HG03139 (cell line): ENCODE measurements around the gene CAPZB.
"Not testable (repeated sequence)": the region's sequence is repeated elsewhere in the genome, so short reads cannot be mapped to it uniquely, and the experiment has no call there.

Source experiments
- ATAC-seq: cut with Tn5 transposase; IDR thresholded peaks from one replicate; pipeline ENCODE4 v1.9.1; 2021; ENCODE audit not compliant: unreplicated experiment

CAPZB gene

DNA sequence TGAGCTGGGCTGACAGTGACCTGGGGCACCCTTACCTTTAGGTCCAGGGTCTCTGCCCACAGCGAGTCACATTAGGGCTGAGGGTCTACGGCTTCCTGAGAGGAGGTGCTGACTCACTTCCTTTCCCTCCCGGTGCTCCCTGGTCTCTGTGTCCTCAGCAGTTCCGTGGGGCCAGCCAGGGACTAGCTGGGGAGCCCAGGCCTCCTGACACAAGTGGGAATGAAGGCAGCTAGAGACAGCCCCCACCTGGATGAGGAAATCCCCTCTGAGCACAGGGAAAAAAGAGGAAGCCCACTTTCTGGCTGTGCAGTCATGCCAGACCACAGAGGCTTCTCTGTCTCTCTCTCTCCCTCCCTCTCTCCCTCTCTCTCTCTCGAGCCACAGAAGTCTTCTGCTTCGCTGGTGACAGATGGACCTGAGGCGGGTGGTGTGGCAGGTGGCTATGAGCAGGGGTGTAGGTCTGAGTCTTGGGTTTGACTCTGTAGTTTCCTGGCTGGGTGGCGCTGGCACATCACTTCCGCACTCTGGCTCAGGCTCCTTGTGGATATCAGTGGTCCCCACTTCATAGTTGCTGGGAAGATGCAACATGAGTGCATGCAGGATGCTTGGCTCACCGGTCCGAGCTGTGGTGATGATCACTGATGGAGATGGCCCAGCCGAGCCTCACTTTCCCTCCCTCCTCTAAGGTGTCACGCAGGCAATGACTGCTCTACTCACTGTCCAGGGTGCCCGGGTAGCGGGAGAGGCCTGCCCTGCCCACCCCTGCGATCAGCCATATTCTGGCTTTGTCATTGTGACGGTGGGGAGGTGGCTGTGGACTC is 169.8 kb downstream of the CAPZB start:
- ATAC-seq = no peak

DNA sequence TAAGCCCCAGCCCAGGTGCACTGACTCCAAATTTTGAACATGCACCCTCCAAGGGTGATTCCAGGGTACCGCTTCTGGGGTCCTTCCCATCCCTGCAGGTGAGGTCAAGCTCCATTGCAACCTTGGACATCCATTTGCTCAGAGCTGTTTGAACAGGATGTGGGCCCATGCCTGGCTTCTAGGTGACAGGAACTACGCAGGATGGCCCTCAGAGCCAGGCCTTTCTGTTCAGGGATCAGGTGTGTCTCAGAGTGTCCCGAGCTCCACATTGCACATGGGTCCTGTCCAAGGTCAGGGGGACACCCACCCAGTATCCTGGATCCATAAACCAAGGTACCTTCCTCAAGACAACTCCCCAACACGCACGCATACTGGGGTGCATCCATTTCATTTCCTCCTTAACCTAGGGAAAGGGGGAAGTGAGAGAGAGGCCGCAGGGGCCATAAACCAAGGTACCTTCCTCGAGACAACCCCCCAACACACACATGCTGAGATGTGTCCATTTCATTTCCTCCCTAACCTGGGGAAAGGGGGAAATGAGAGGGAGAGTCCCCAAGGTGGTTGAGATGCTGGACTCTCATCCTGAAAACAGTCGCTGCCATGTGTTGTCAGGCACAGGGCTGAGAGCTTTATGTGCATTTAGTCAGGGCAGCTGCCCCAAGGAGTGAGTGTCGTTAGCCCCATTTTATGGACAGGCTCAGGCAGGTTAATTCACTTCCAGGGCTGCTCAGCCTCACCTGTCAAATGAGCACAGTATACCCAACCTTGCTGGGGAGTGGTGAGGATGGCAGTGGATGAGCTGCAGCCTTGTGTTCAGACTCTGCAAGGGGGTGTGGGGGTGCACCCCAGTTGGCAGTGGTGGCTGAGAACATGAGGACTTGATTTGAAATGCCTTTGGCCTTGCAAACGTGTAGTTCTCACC is 171.1 kb downstream of the CAPZB start:
- no peak for ATAC-seq

DNA sequence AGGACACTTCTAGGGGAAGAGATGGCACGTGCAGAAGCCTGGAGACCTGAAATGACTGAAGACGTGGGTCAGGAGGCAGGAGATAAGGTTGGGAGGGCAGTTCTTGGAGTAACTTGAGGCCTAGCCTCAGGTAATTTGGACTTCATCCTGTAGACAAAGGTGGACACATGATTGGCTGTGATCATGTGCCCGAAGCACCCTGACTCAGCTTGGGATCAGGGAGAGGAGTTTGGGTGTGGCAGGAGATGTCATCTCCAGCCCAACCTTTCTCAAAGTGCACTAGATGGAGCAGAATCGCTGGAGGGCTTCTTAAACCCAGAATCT is 171.7 kb downstream of the CAPZB start:
- ATAC-seq = no peak

DNA sequence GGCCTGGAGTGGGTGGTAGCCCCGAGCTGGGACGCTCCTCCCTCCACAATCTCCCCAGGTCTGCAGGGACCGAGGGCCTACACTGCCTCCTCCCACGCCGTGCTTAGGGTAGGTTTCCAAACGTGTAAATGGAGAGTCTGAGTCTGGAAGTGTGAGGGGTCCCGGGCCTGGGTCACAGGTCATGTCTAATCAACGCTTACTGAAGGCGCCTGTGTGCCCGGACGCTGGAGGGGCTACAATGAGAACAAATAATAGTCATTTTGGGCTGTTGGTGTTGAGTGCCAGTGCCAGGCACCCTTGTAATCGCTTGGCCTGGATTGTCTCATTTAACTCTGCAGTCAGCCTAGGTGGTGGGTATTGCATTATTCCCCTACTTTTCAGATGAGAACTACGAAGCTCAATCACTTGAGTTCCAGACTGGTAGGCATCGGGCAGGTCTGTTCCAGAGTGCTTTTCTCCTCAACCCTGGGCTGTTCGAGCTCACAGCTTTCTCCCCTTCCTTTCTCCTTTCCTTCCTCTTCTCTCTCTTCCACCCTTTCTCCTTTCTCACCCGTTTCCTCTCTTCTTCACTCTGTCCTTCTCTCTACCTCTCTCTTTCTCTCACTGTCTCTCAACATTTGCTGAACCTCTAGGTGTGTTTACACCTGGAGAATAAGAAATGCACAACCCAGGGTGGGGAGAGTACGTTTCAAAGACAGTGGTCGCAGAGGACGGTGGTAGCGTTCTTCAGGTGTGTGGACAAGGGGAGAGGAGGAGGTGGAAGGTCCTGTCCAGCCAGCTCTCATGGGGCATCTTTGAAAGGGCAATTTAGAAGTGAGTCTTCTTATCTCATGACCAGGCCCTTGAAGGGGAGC is 172.3 kb downstream of the CAPZB start:
- no peak for ATAC-seq

DNA sequence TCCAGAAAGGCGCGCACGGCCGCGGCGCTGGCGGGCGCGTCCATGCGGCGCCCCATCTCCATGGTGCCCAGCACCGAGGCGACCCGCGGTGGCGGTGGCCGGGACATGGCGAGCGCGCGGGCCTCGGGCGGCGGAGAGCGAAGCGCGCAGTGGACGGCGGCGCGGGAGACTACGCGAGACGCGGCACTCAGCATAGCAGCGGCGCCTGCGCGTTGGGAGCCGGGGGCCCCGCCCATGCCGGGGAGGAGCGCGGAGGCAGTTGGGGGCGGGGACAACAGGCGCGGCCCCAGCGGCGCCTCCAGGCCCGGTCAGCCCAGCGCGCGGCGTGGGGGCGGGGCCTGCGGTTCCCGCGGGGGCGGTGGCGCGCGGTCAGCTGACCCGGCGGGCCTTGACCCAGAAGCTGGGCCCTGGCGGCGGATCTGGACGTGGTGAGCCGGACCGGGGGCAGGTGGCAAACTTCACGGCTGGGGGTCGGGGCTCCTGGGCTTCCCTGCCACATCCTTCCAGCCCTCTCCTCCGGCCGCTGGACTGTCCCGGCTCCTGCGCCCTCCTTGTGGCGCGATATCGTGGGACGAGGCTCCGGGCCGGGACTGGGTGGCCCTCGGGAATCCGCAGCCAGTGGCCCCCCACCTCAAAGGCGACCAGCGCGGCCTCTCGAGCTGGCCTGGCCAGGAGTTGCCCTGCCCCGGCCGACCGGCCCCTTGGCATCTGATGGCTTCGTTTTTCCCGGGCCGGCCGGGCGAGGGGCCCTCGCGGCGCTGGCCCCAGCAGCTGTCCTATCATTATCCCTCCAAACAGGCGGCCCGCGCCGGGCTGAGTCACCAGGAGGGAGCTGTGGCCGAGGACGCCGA is 173.2 kb downstream of the CAPZB start, which contains the start of the genes AKR7A2 and SLC66A1:
Gene AKR7A2 (minus strand): TSS at position 214 of the 851 bp plus-strand sequence. CDS start 20 bp downstream, at position 194.
Gene SLC66A1 (plus strand): TSS at position 396 of the 851 bp plus-strand sequence. CDS start 5,352 bp downstream, outside the sequence.
- ATAC-seq = peak; percentile 50

DNA sequence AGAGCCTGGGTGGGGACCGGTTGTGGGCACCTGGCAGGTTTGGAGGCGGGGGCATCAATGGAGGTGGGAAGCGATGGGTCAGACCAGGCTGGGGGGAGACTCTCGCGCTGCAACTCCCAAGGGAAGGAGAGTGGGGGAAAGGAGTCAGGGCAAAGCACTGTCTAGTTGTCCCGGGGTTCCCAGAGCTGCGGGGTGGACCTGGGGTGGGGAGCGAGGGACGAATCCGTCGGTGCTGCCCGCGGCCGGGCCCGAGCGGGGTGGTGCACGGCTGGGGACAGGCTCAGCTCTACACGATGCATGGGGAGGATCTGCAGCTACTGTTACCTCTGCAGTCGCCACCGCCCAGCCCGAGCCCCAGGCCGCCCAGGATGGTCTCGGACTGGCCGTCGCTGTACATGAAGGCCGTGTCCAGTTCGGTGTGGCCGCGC is 173.8 kb downstream of the CAPZB start:
- peak; percentile 9 for ATAC-seq

DNA sequence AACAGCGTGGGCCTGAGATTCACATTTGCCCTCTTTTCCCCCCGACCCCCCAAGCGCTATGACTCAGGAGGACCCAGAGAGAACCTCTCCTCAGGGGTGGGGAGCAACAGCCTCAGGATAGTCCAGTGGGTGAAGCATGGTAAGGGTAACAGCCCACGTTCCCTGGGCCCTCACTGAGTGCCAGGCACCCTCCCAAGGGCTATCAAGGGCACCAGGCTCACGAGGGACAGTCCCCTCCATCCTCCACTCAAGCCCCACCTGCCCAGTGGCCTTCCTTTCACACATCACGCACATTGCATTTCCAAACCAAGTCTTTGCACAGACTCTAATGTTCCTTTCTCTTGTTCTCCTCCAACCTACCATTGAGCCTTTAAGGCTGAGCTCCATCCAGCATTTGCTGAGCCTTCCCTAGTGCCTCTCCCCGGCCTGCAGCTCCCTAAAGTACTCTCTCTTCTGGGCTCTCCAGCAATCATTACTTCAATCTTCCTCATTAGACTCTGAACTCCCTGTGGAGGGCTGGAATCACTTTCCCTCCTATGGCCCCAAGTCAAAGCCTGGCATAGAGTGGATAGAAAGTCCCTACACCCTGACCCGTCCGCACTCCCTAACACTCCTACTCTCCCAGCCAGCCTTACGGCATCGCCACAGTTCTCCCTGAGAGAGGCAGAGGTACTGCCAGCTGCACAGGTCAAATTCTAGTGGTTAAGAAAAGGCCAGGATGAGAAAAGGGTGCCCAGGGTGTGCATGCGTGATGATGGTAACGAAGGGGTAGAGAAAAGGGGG is 174.4 kb downstream of the CAPZB start:
- no peak for ATAC-seq

DNA sequence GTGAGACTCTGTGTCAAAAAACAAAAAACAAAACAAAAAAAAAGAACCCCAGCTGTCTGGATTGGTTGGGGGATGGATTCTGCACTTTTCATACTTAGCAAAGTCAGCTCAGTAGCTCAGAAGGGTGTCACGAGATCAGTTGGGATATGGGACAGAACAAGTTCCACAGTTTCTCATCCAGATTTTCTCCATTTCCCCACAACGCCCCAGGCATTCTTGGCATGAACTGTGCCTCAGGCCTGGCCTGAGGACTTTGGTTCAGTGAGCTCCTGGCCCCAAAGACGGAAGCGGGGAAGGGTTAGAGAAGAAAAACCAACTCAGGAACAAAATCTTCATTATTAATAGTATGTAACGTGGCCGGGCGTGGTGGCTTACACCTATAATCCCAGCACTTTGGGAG is 175.3 kb downstream of the CAPZB start:
- ATAC-seq = no peak

DNA sequence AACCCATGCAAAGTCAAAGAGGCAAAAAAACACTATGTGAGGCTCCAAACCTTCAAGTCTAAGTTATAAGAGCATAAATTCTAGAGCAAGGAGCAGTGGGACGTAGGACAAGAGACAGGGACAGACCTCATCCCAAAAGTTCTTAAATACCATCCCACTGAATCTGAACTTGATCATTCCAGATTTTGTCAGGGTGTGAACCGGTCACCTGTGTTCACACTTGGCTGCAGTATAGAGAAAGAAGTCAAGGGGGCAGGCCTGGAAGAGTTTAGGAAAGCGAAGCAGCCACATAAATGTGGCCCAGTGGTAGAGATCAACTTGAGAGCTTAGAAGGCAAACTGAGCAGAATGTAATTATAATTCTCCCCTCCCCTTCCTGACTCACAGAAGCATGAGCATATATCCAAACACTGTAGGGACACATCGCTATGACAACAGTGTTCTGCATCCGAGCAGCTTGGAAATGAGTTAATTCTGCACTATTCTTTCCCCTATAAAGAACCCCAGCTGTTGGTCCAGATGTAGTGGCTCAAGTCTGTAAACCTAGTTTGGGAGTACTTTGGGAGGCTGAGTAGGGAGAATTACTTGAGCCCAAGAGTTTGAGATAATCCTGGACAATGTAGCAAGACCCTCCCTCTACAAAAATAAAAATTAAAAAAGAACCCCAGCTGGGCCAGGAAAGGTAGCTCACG is 176.1 kb downstream of the CAPZB start:
- ATAC-seq = no peak

DNA sequence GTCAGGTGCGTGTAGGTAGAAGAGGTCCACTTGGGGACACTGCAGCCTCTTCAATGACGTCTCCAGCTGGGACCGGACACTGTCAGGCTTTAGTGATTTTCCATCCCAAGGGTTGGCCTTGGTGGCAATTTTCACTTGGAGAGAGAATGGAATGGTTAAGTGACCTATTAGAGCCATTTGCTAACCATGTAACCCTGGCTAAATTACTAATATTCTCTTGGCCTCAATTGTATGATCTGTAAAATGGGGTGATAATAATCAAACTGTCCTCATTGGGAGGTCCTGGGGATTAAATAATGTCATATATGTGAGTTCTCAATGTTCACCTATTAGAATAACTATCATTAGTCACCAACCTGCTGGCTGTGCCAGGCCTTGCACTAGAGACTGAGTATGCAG is 176.8 kb downstream of the CAPZB start:
- no peak for ATAC-seq

DNA sequence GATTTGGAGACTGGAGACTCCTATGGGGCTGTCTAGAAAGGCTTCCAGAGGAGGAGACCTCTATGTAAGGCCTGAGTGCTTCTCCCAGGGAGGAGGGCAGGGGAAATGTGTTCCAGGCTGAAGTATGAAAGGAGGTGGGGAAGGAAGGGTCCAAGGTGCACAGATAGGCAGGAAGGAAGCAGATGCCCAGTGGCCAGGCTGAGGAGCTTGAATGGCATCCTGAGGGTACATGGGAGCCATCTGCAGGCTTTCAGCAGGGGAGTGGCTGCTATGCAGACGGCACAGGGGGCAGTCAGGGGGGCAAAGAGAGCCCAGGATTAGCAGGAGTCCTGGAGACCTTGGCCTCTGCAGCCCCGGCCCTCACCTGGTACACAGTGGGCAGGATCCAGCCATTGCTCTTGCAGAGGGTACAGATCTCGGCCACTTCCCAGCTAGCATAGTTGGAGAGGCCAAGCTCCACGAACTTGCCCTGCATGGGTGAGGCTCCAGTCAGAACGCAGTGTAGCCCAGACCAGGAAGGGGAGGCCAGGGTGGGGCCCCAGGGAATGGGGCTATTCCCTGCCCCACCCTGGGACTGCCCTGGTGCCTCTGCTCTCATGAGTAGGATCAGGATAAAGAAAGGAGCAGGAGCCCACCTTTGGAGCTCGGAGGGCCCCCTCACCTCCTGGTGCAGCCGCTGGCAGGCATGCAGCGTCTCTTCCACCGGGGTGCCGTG is 177.4 kb downstream of the CAPZB start:
- no peak for ATAC-seq

DNA sequence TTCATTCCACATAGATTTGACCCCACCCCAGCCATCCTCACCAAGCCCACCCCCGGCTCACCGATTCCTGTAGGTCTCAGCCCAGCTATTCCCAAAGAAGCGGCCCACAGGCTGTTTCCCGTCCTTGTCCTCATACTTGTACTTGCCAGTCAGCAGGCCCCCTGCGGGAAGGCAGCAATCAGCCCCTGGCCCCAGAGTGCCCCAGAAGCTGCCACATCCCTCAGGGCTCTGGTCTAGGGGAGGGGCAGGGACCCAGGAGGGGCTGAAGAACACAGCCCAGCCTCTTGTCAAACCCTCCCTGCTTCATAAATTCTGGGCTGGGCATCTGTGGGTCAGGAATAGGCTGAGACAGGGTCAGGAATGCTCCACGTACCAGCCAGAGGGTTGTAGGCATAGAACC is 178.4 kb downstream of the CAPZB start:
- no peak for ATAC-seq

DNA sequence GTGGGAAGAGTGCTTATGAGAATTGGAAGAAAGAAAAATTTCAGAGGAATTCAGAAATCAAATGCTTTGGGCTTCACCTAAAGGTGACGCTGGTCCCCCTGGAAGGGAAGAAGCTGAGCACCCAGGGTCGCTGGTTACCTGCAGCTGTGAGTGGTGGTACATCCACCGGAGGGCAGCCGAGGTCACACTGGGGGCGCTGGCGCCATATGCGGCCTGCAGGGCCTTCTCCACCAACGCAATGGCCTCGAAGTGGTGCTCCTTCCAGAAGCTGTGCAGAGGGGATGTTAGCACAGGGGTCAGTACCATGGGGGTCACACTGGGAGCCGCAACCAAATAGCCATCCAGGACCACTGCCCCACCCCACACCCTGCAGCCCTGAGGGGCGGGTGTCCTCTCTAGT is 179.5 kb downstream of the CAPZB start:
- ATAC-seq = no peak

DNA sequence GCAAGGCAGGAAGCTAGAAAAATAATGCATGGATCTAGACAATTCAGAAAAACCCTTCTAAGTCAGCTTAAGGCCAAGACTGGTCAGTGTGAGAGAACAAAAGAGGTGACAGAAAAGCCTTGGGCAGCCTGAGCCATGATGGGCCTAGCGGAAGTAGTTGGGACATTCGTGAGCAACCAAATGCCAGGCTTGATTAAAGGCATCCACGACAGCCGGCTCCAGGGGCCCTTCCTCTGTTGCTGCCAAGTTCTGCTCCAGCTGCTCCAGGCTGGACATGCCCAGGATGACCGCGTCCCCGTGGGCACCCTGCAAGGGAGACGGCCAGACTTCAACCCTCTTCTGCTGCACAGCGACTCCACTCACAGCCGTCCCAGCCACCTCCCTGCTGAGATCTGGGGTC is 181.3 kb downstream of the CAPZB start:
- not testable (repeated sequence) for ATAC-seq

DNA sequence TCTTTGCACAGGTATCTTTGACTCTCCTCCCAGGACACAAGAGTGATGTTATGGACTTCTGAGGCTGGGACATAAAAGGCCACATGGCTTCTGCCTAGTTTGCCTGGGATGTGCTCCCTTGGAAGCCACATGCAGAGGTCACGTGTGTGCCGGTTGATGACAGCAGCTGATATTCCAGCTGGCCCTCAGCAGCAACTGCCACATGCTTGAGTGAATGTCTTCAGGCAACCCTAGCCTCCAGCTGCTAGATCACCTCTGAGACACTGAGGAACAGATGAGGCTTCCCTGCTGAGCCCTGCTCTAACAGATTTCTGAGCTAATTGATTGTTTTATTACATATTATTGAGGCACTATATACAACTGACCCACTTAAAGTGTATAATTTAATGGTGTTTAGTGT is 185.1 kb downstream of the CAPZB start:
- no peak for ATAC-seq

DNA sequence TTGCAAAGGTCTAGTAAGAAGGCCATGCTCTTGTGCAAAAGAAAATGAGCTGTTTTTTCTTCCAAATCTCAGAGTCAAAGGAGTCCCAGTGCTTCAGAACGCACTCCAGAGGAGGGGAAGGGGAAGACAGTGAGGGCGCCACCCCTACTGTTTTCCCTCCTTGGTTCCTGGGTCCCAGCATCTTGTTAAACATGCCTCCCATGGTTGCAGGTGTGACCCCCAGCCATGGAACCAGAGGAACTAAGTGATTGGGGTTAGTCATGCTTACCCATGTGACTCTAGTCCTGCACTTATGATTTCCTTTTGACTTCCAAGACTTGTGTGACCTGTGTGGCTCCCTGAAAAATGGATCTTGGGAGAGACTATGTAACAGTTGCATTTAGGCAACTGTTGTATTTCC is 190.7 kb downstream of the CAPZB start:
- ATAC-seq = no peak

DNA sequence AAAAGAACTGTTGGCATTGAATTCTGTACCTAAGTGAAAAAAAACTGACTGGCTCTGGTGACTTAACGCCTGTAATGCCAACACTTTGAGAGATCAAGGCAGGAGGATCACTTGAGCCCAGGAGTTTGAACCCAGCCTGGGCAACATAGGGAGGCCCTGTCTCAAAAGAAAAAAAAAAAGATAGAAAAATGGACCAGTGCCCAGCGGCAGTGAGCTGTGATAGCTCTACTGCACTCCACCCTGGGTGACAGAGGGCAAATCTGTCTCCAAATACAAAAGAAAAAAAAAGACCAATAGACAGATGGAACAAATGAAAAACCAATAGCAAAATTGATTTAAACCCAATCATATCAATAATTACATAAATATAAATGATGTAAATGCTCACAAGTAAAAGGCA is 196.1 kb downstream of the CAPZB start:
- no peak for ATAC-seq
